ENCODE measurements around the gene POLD3. TPM values are rescaled to one million over a fixed set of nuclear protein-coding genes. Genes with fewer than 3 reads are reported as not detected.

The POLD3 gene
- polyA plus RNA-seq, 1 donor from 2014 or later = 16.8 TPM

- Histone ChIP-seq H3K4me2 (ENCODE audit: low read length) (no peak overlapping the region), H4K20me1 (ENCODE audit: insufficient read depth) (no peaks in the 10 kb centered on the region), H3K36me3 (ENCODE audit: insufficient read depth, low read length) (no peaks in the 10 kb centered on the region), H3K9me2 (ENCODE audit: insufficient read depth, low read length) (no peaks in the 10 kb centered on the region), H3F3A (ENCODE audit: insufficient read depth, low read length, poor library complexity, severe bottlenecking) (no peaks in the 10 kb centered on the region), H3K4me3 (ENCODE audit: low read length) (no peak overlapping the region), H2AFZ (ENCODE audit: low read depth, low read length) (no peak overlapping the region), H3K27me3 (ENCODE audit: insufficient read depth, low read depth, low read length) (no peaks in the 10 kb centered on the region), H3K79me2 (replicated peaks; ENCODE audit: insufficient read depth, low read length) (no peaks in the 10 kb centered on the region), H3K9ac (ENCODE audit: low read length) (no peak overlapping the region), H3K9me3 (ENCODE audit: low read length) (no peaks in the 10 kb centered on the region), H3K27ac (ENCODE audit: low read length) (no peak overlapping the region)
- TF ChIP-seq EZH2 (IDR thresholded peaks at IDR 0.05; ENCODE audit: borderline replicate concordance, insufficient read depth, low read length, poor library complexity, severe bottlenecking) (no peak), CTCF (IDR thresholded peaks at IDR 0.05; ENCODE audit: poor library complexity, severe bottlenecking) (no peak), SMC3 (conservative IDR thresholded peaks at IDR 0.05; ENCODE audit: poor library complexity) (no peak), MXI1 (conservative IDR thresholded peaks at IDR 0.05; ENCODE audit: poor library complexity, severe bottlenecking) (no peak), RAD21 (conservative IDR thresholded peaks at IDR 0.05) (no peak), REST (IDR thresholded peaks at IDR 0.05; ENCODE audit: borderline replicate concordance) (no peak), POLR2AphosphoS5 (IDR thresholded peaks at IDR 0.05) (no peak)
These were observed 77.1 kb downstream of the POLD3 start for GRCh38 chr11:74669211-74670160.

GRCh38 chr11:74670171-74670570 is 77.8 kb downstream of the POLD3 start:
- H4K20me1 ChIP-seq (ENCODE audit: insufficient read depth) = no peaks in the 10 kb centered on the region
- no peaks in the 10 kb centered on the region for H3K27me3 ChIP-seq (ENCODE audit: insufficient read depth, low read depth, low read length)
- no peak overlapping the region for H3K4me3 ChIP-seq (ENCODE audit: low read length)
- no peak overlapping the region for H3K4me2 ChIP-seq (ENCODE audit: low read length)
- no peaks in the 10 kb centered on the region for H3F3A ChIP-seq (ENCODE audit: insufficient read depth, low read length, poor library complexity, severe bottlenecking)
- no peak overlapping the region for H2AFZ ChIP-seq (ENCODE audit: low read depth, low read length)
- H3K9me2 ChIP-seq (ENCODE audit: insufficient read depth, low read length) = no peaks in the 10 kb centered on the region
- TF ChIP-seq EP300 (conservative IDR thresholded peaks at IDR 0.05; ENCODE audit: poor library complexity, severe bottlenecking) = no peak
- no peak for TF ChIP-seq CTCF (IDR thresholded peaks at IDR 0.05; ENCODE audit: poor library complexity, severe bottlenecking)
- no peak for TF ChIP-seq REST (IDR thresholded peaks at IDR 0.05; ENCODE audit: borderline replicate concordance)
- no peak for TF ChIP-seq SMC3 (conservative IDR thresholded peaks at IDR 0.05; ENCODE audit: poor library complexity)
- no peak for TF ChIP-seq RAD21 (conservative IDR thresholded peaks at IDR 0.05)
- no peak for TF ChIP-seq MXI1 (conservative IDR thresholded peaks at IDR 0.05; ENCODE audit: poor library complexity, severe bottlenecking)
- TF ChIP-seq EZH2 (IDR thresholded peaks at IDR 0.05; ENCODE audit: borderline replicate concordance, insufficient read depth, low read length, poor library complexity, severe bottlenecking) = no peak
- no peak for TF ChIP-seq POLR2AphosphoS5 (IDR thresholded peaks at IDR 0.05)
- no peak for TF ChIP-seq TAF1 (IDR thresholded peaks at IDR 0.05; ENCODE audit: low read depth)
- no peaks in the 10 kb centered on the region for H3K36me3 ChIP-seq (ENCODE audit: insufficient read depth, low read length)
- H3K27ac ChIP-seq (ENCODE audit: low read length) = no peak overlapping the region
- no peaks in the 10 kb centered on the region for H3K9me3 ChIP-seq (ENCODE audit: low read length)
- no peaks in the 10 kb centered on the region for H3K79me2 ChIP-seq (replicated peaks; ENCODE audit: insufficient read depth, low read length)
- no peak overlapping the region for H3K9ac ChIP-seq (ENCODE audit: low read length)
